GM18873 (cell line): Measurements from ENCODE around the gene RAP2B.
A peak's percentile ranks its signal among the peaks of the same experiment; 100 is the strongest.

ENCODE experiments used
- ATAC-seq: cut with Tn5 transposase; IDR thresholded peaks from one replicate; pipeline ENCODE4 v1.9.1; 2021; ENCODE audit warnings: mild to moderate bottlenecking, moderate library complexity, moderate number of reproducible peaks; ENCODE audit not compliant: unreplicated experiment, low FRiP score

RAP2B gene

GRCh38 chr3:153159771-153160397 lies 2.1 kb upstream of the RAP2B start:
- no peak for ATAC-seq

- peak; percentile 38 for ATAC-seq
These were observed 1.4 kb upstream of the RAP2B start for GRCh38 chr3:153160451-153161137.

GRCh38 chr3:153161138-153161713 lies 800 bp upstream of the RAP2B start:
- peak; percentile 89 for ATAC-seq

- peak; percentile 0 for ATAC-seq
These were observed 727 bp downstream of the RAP2B start for GRCh38 chr3:153162513-153163392.

- ATAC-seq, result no peak
These were observed 1.3 kb downstream of the RAP2B start for GRCh38 chr3:153163393-153163724.

DNA sequence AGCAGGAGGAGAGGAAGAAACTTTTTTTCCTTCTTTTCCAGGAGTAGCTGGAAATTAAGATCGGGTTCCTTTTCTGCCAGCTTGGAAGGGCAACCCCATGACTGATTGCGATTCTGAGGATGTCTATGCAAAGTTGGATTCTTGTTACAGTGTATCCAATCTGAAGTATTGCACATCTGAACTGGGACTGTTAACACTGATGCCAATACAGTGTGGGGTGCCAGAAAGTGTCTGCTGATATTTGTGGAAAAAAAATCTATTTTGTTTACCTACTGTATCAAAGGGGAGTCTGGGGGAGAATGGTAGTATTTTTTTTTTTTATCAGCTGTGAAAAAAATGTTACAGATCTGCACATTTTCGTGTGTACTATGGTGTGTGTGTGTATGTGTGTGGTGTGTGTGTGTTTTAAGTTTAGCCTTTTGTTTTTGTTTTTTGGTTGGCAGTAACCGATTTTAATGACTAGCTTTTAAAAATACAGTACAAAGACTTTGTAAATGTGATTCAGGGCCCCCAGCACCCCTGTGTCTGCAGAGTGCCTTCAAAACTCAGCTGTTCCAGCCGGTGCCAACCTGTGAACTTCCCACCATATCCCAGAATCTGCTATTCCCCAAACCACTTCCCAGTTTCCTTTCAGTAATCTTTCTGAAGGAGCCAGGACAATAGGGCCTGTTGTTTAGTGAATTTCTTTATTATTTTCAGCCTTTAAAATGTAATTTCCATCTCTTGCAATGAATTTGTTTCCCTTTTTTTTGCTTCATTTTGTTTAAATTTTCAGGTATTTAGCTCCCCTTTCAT lies 1.9 kb downstream of the RAP2B start:
- ATAC-seq, result no peak

- ATAC-seq, result no peak
These were observed 3.2 kb downstream of the RAP2B start for GRCh38 chr3:153165261-153165681.

- no peak for ATAC-seq
These were observed 4.2 kb downstream of the RAP2B start for GRCh38 chr3:153166206-153166605.

DNA sequence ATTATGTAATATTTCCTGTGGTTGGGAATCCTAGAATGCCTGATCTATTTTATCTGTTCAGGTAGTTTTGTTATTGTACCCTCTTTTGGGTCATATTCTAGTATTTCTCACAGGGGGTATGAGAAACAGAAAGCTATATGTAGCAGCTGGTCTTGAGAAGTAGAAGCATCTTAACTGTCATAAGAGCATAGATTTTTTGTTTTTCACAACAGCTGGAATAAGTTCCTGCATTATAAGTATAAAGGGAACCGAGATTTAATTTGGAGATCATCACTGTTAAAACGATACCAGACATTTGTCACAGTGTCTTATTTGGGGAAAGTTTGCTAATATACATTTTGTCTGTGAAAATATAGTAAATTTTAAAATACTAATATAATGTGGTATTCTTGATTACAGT lies 4.8 kb downstream of the RAP2B start:
- ATAC-seq, result no peak

- no peak for ATAC-seq
These were observed 7.9 kb downstream of the RAP2B start for GRCh38 chr3:153169793-153170383.

- no peak for ATAC-seq
These were observed 9.2 kb downstream of the RAP2B start for GRCh38 chr3:153171256-153171655.

- ATAC-seq, result no peak
These were observed 9.9 kb downstream of the RAP2B start for GRCh38 chr3:153171918-153172317.

GRCh38 chr3:153172796-153173757 lies 11.1 kb downstream of the RAP2B start:
- no peak for ATAC-seq

GRCh38 chr3:153173758-153174516 lies 11.9 kb downstream of the RAP2B start:
- no peak for ATAC-seq

DNA sequence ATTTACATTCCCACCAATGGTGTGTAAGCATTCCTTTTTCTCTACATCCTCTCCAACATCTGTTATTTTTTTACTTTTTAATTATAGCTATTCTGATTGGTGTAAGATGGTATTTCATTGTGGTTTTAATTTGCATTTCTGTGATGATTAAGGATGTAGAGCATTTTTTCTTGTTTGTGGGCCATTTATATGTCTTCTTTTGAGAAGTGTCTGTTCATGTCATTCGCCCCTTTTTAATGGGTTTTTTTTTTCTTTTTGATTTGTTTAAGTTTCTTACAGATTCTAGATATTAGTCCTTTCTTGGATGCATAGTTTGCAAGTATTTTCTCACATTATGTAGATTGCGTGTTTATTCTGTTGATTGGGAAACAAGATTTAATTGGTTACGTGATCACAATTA lies 14.2 kb downstream of the RAP2B start:
- ATAC-seq, result no peak

DNA sequence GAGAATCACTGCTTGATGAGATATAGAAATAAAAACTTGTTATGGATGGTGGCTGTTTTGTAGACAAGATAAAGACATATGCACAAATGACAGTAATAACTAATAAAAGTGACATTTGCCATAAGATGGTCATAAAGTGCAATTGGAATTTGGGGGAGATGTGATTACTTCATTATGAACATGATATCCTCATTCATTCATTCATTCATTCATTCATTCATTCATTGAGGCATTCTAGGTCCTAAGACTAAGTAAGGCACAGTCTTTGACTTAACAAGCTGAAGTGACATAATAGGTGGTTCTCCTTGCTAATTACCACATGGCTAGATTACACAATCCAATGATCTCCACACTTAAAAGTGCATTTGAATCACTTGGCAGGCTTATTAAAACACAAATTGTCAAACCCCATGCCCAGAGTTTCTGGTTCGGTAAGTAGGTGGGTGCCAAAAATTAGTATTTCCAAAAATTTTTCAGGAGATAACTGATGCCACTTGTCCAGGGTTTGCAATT lies 18.9 kb downstream of the RAP2B start:
- ATAC-seq, result no peak

- no peak for ATAC-seq
These were observed 20.7 kb downstream of the RAP2B start for GRCh38 chr3:153182501-153183293.
